Naive thymus-derived CD8-positive, alpha-beta T cell (primary cell): ENCODE data around the gene SLC6A6. TPM values are rescaled to one million over a fixed set of nuclear protein-coding genes. Genes with fewer than 3 reads are reported as not detected.

Experiments
- ATAC-seq, 2 donors: fragments of 150-1000 bp; cut with Tn5 transposase in 1 of 2; sonication (Bioruptor Pico), chemical (Tn5 transposase) in 1 of 2; 1 replicate in 1 of 2; 2 replicates in 1 of 2; pipeline ENCODE4 v1.10.0; 2021; ENCODE audit warnings: mild to moderate bottlenecking in 2 of 2, moderate library complexity in 2 of 2
- POLR2A ChIA-PET: fragments of 350-600 bp; sonication (Branson Sonifier 250); formaldehyde crosslinking; loops from one replicate; lab custom pipeline; 2021; ENCODE audit warnings: antibody characterized with exemption; lab: Charles Lee
- DNase-seq, 10 donors: peaks; one replicate each; pipeline versions ENCODE4 v3.0.0 to v3.0.0-alpha.2; 2020 to 2022
- H3K27ac Mint-ChIP-seq, 10 donors: one replicate each; pipeline ENCODE4 v1.8.0; 2020 to 2022; ENCODE audit warnings: mild to moderate bottlenecking in 10 of 10, mixed read lengths in 10 of 10, moderate library complexity in 4 of 10, inconsistent platforms in 1 of 10
- H3K27me3 Mint-ChIP-seq, 5 donors: one replicate each; pipeline ENCODE4 v1.8.0; 2021 to 2022; ENCODE audit warnings: mixed read lengths in 5 of 5
- H3K36me3 Mint-ChIP-seq, 3 donors: one replicate each; pipeline ENCODE4 v1.8.0; 2020 to 2022; ENCODE audit warnings: mixed read lengths in 3 of 3, mild to moderate bottlenecking in 2 of 3, inconsistent platforms in 1 of 3
- H3K4me1 Mint-ChIP-seq, 4 donors: one replicate each; pipeline ENCODE4 v1.8.0; 2021 to 2022; ENCODE audit warnings: mixed read lengths in 4 of 4
- H3K4me3 Mint-ChIP-seq, 10 donors: one replicate each; pipeline ENCODE4 v1.8.0; 2020 to 2022; ENCODE audit warnings: mild to moderate bottlenecking in 10 of 10, mixed read lengths in 10 of 10, moderate library complexity in 6 of 10, inconsistent platforms in 1 of 10
- H3K9me3 Mint-ChIP-seq, 9 donors: one replicate each; pipeline ENCODE4 v1.8.0; 2020 to 2022; ENCODE audit warnings: mixed read lengths in 9 of 9, mild to moderate bottlenecking in 3 of 9, inconsistent platforms in 1 of 9, moderate library complexity in 1 of 9
- polyA plus RNA-seq, 3 donors: library from polyadenylated mRNA; unstranded; fragments of 300-500 nt; fragmentation: Illumina TruSeq; gene quantifications; one replicate each; pipeline ENCODE4 v1.2.3, GENCODE V29; 2021
- total RNA-seq, 8 experiments: library from RNA in 2 of 8; stranded (reverse) in 2 of 8; gene quantifications; one replicate each; pipeline ENCODE4 v1.2.3 and lab custom pipeline; 2021 to 2026

Gene SLC6A6
- total and polyA plus RNA-seq, 5 experiments from 2014 or later = 2.1 to 43.7 (median 5.0) TPM

GRCh38 chr3:14507305-14507741 lies 104.9 kb downstream of the SLC6A6 start:
- Mint-ChIP-seq H3K36me3 (peaks cover 0 to 10% (median 6%) of the 10 kb centered on the region in 3 donors), H3K4me3 (no peak overlapping the region), H3K4me1 (peaks cover 0 to 11% (median 5%) of the 10 kb centered on the region in 4 donors), H3K27ac (no peak overlapping the region), H3K9me3 (peaks cover 3 to 18% (median 9%) of the 10 kb centered on the region in 9 donors), H3K27me3 (peaks cover 0 to 10% (median 2%) of the 10 kb centered on the region in 5 donors)
- POLR2A ChIA-PET = no interaction called here
- ATAC-seq (no peak), DNase-seq (no peak)

GRCh38 chr3:14507757-14508504 lies 105.5 kb downstream of the SLC6A6 start:
- H3K9me3 Mint-ChIP-seq = peaks cover 0 to 12% (median 4%) of the 10 kb centered on the region in 9 donors
- H3K36me3 Mint-ChIP-seq = peaks cover 0 to 5% (median 3%) of the 10 kb centered on the region in 3 donors
- DNase-seq (no peak), ATAC-seq (no peak)
- POLR2A ChIA-PET = no interaction called here
- no peak overlapping the region for H3K4me3 Mint-ChIP-seq
- peaks cover 0 to 11% (median 5%) of the 10 kb centered on the region in 4 donors for H3K4me1 Mint-ChIP-seq
- H3K27ac Mint-ChIP-seq = peak overlapping the region in 1 of 10 donors; percentile 76
- H3K27me3 Mint-ChIP-seq = peaks cover 0 to 10% (median 2%) of the 10 kb centered on the region in 5 donors

GRCh38 chr3:14508505-14508819 lies 106.1 kb downstream of the SLC6A6 start:
- Mint-ChIP-seq H3K36me3 (no peaks in the 10 kb centered on the region), H3K4me1 (peaks cover 0 to 11% (median 5%) of the 10 kb centered on the region in 4 donors), H3K27ac (peak overlapping the region in 1 of 10 donors; percentile 76), H3K27me3 (peaks cover 0 to 10% (median 2%) of the 10 kb centered on the region in 5 donors), H3K9me3 (peaks cover 0 to 8% (median 0%) of the 10 kb centered on the region in 9 donors), H3K4me3 (no peak overlapping the region)
- POLR2A ChIA-PET = no interaction called here
- ATAC-seq (no peak), DNase-seq (no peak)

GRCh38 chr3:14508966-14509795 lies 106.8 kb downstream of the SLC6A6 start:
- DNase-seq (peak; percentile 31 to 80 (median 56)), ATAC-seq (peak; percentile 66 to 71)
- peaks cover 0 to 6% (median 0%) of the 10 kb centered on the region in 9 donors for H3K9me3 Mint-ChIP-seq
- H3K27me3 Mint-ChIP-seq = peaks cover 0 to 8% (median 2%) of the 10 kb centered on the region in 5 donors
- H3K4me1 Mint-ChIP-seq = peaks cover 0 to 11% (median 5%) of the 10 kb centered on the region in 4 donors
- POLR2A ChIA-PET = no interaction called here
- H3K27ac Mint-ChIP-seq = peak overlapping the region in 1 of 10 donors; percentile 76
- no peaks in the 10 kb centered on the region for H3K36me3 Mint-ChIP-seq
- H3K4me3 Mint-ChIP-seq = peak overlapping the region in 2 of 10 donors; percentile 18 to 34

- DNase-seq (no peak), ATAC-seq (no peak)
- Mint-ChIP-seq H3K36me3 (no peaks in the 10 kb centered on the region), H3K4me3 (no peak overlapping the region), H3K27ac (no peak overlapping the region), H3K9me3 (peaks cover 0 to under 1% (median 0%) of the 10 kb centered on the region in 9 donors), H3K4me1 (peaks cover 0 to 11% (median 5%) of the 10 kb centered on the region in 4 donors), H3K27me3 (peaks cover 0 to 8% (median 1%) of the 10 kb centered on the region in 5 donors)
- POLR2A ChIA-PET = no interaction called here
These were observed 107.3 kb downstream of the SLC6A6 start for GRCh38 chr3:14509796-14510100.

- no peak for DNase-seq
- no peak for ATAC-seq
- POLR2A ChIA-PET = no interaction called here
- Mint-ChIP-seq H3K9me3 (no peaks in the 10 kb centered on the region), H3K4me1 (peaks cover 0 to 11% (median 5%) of the 10 kb centered on the region in 4 donors), H3K27me3 (peaks cover 0 to 5% (median 0%) of the 10 kb centered on the region in 5 donors), H3K36me3 (no peaks in the 10 kb centered on the region), H3K27ac (peak overlapping the region in 1 of 10 donors; percentile 29), H3K4me3 (no peak overlapping the region)
These were observed 108.6 kb downstream of the SLC6A6 start for GRCh38 chr3:14510838-14511622.

- no peaks in the 10 kb centered on the region for H3K36me3 Mint-ChIP-seq
- H3K4me1 Mint-ChIP-seq = peaks cover 0 to 11% (median 5%) of the 10 kb centered on the region in 4 donors
- ATAC-seq = no peak
- no peaks in the 10 kb centered on the region for H3K9me3 Mint-ChIP-seq
- H3K27ac Mint-ChIP-seq = no peak overlapping the region
- DNase-seq = no peak
- H3K4me3 Mint-ChIP-seq = no peak overlapping the region
- peaks cover 0 to 2% (median 0%) of the 10 kb centered on the region in 5 donors for H3K27me3 Mint-ChIP-seq
- POLR2A ChIA-PET = interaction anchor here (0.6 kb wide), 1 partner anchor 389 kb away, joined by 4 read pairs; no protein-coding TSS in a partner anchor
These were observed 109.3 kb downstream of the SLC6A6 start for GRCh38 chr3:14511623-14512280.

GRCh38 chr3:14512281-14512941 lies 110.0 kb downstream of the SLC6A6 start:
- POLR2A ChIA-PET = interaction anchor here (0.6 kb wide), 1 partner anchor 390 kb away, joined by 4 read pairs; no protein-coding TSS in a partner anchor
- DNase-seq = no peak

GRCh38 chr3:14512942-14513327 lies 110.5 kb downstream of the SLC6A6 start:
- H3K27me3 Mint-ChIP-seq = peaks cover 0 to 2% (median 0%) of the 10 kb centered on the region in 5 donors
- DNase-seq (no peak), ATAC-seq (no peak)
- no peak overlapping the region for H3K27ac Mint-ChIP-seq
- H3K9me3 Mint-ChIP-seq = no peaks in the 10 kb centered on the region
- H3K36me3 Mint-ChIP-seq = no peaks in the 10 kb centered on the region
- H3K4me1 Mint-ChIP-seq = peaks cover 0 to 11% (median 5%) of the 10 kb centered on the region in 4 donors
- POLR2A ChIA-PET = interaction anchor here (0.6 kb wide), 1 partner anchor 42 kb away, joined by 3 read pairs; no protein-coding TSS in a partner anchor
- no peak overlapping the region for H3K4me3 Mint-ChIP-seq

More at GRCh38 chr3:14512281-14512941, 110.0 kb downstream of the SLC6A6 start:
- Mint-ChIP-seq H3K9me3 (no peaks in the 10 kb centered on the region), H3K27me3 (peaks cover 0 to 2% (median 0%) of the 10 kb centered on the region in 5 donors), H3K4me1 (peaks cover 0 to 11% (median 5%) of the 10 kb centered on the region in 4 donors), H3K36me3 (no peaks in the 10 kb centered on the region), H3K4me3 (no peak overlapping the region), H3K27ac (no peak overlapping the region)
- ATAC-seq = no peak

- no peak for DNase-seq
- Mint-ChIP-seq H3K27ac (no peak overlapping the region), H3K9me3 (no peaks in the 10 kb centered on the region), H3K4me1 (peaks cover 0 to 2% (median 2%) of the 10 kb centered on the region in 4 donors), H3K4me3 (no peak overlapping the region), H3K27me3 (peaks cover 0 to 2% (median 0%) of the 10 kb centered on the region in 5 donors), H3K36me3 (no peaks in the 10 kb centered on the region)
- POLR2A ChIA-PET = no interaction called here
- no peak for ATAC-seq
These were observed 111.3 kb downstream of the SLC6A6 start for GRCh38 chr3:14513566-14514322.

- no peak overlapping the region for H3K27ac Mint-ChIP-seq
- H3K36me3 Mint-ChIP-seq = no peaks in the 10 kb centered on the region
- peaks cover 0 to 2% (median 0%) of the 10 kb centered on the region in 4 donors for H3K4me1 Mint-ChIP-seq
- POLR2A ChIA-PET = no interaction called here
- H3K27me3 Mint-ChIP-seq = no peaks in the 10 kb centered on the region
- H3K9me3 Mint-ChIP-seq = no peaks in the 10 kb centered on the region
- H3K4me3 Mint-ChIP-seq = no peak overlapping the region
- ATAC-seq = no peak
- no peak for DNase-seq
These were observed 111.9 kb downstream of the SLC6A6 start for GRCh38 chr3:14514323-14514720.
